Osteocyte (in vitro differentiated cells): ENCODE data around the gene CDKN2B-AS1. TPM values are rescaled to one million over a fixed set of nuclear protein-coding genes. Genes with fewer than 3 reads are reported as not detected.
"Not testable (repeated sequence)": the region's sequence is repeated elsewhere in the genome, so short reads cannot be mapped to it uniquely, and the experiment has no call there.

Experiments used
- DNase-seq: peaks from one replicate; pipeline ENCODE4 v3.0.0; 2021; ENCODE audit warnings: mixed read lengths; ENCODE audit not compliant: unreplicated experiment; ENCODE audit errors: extremely low spot score
- H3K27ac Mint-ChIP-seq: one replicate; pipeline ENCODE4 v1.8.0; 2021; ENCODE audit warnings: mild to moderate bottlenecking, mixed read lengths; ENCODE audit not compliant: unreplicated experiment
- H3K27me3 Mint-ChIP-seq: one replicate; pipeline ENCODE4 v1.8.0; 2021; ENCODE audit warnings: mixed read lengths; ENCODE audit not compliant: unreplicated experiment
- H3K36me3 Mint-ChIP-seq: one replicate; pipeline ENCODE4 v1.8.0; 2021; ENCODE audit warnings: mixed read lengths; ENCODE audit not compliant: unreplicated experiment
- H3K4me1 Mint-ChIP-seq: one replicate; pipeline ENCODE4 v1.8.0; 2021; ENCODE audit warnings: mixed read lengths; ENCODE audit not compliant: unreplicated experiment
- H3K4me3 Mint-ChIP-seq: one replicate; pipeline ENCODE4 v1.8.0; 2021; ENCODE audit warnings: mild to moderate bottlenecking, moderate library complexity, mixed read lengths; ENCODE audit not compliant: unreplicated experiment
- H3K9me3 Mint-ChIP-seq: one replicate; pipeline ENCODE4 v1.8.0; 2021; ENCODE audit warnings: mixed read lengths; ENCODE audit not compliant: unreplicated experiment
- CTCF ChIP-seq: fragments of 200-600 bp; sonication (generic); IDR thresholded peaks from 2 replicates; pipeline ENCODE4 v1.5.0; 2021; ENCODE audit warnings: antibody characterized with exemption, mild to moderate bottlenecking, moderate library complexity
- long read RNA-seq: library from polyadenylated mRNA; unstranded; transcript quantifications from one replicate; pipeline ENCODE4 v2.0.0, GENCODE V29; 2021
- total RNA-seq: library from RNA; stranded (reverse); gene quantifications from 2 replicates; pipeline ENCODE4 v1.2.1, GENCODE V29; 2021

CDKN2B-AS1 gene
- 4.0 and 5.2 TPM in 2 replicates for total RNA-seq
- long read RNA-seq, partial matches to known transcripts: 0 of 7 reads
- long read RNA-seq, other reads (novel, unspliced or antisense): 6 of 7 reads

GRCh38 chr9:21994556-21995005 is at the start of gene CDKN2B-AS1:
Gene CDKN2B-AS1, plus strand, starts transcription at chr9:21994791.
- peaks cover 5% of the 10 kb centered on the region for H3K36me3 Mint-ChIP-seq
- peak within 1 kb of the TSS; percentile 89 for H3K4me3 Mint-ChIP-seq
- peak; percentile 18 for TF ChIP-seq CTCF
- H3K27ac Mint-ChIP-seq: peak within 1 kb of the TSS; percentile 95
- no peaks in the 10 kb centered on the region for H3K9me3 Mint-ChIP-seq
- H3K27me3 Mint-ChIP-seq: peaks cover 12% of the 10 kb centered on the region
- peak; percentile 85 for DNase-seq
- H3K4me1 Mint-ChIP-seq: peaks cover 34% of the 10 kb centered on the region

DNA sequence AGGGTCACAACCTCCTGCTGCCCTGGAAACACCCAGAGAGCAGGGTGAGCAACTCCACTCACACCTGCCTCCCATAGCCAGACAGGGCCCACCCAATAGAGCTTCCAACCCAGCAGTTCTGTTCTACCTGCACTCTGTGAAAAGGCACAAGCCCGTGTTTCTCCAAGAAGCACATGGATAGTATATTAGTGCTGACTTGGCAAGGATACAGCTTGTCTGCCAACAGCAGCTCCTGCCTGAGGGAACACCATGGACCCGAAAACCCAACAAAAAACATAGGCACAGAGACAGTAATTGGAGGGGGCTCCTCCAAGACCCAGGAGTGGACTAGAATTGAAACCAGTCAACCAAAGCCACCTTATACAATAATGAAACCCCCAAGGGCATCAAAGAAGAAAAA is 49.0 kb upstream of the CDKN2B-AS1 start:
- Mint-ChIP-seq H3K36me3 (no peaks in the 10 kb centered on the region), H3K4me3 (no peak overlapping the region), H3K9me3 (peaks cover 4% of the 10 kb centered on the region), H3K4me1 (no peaks in the 10 kb centered on the region), H3K27ac (no peak overlapping the region), H3K27me3 (peaks cover 33% of the 10 kb centered on the region)
- DNase-seq: no peak
- TF ChIP-seq CTCF: no peak

DNA sequence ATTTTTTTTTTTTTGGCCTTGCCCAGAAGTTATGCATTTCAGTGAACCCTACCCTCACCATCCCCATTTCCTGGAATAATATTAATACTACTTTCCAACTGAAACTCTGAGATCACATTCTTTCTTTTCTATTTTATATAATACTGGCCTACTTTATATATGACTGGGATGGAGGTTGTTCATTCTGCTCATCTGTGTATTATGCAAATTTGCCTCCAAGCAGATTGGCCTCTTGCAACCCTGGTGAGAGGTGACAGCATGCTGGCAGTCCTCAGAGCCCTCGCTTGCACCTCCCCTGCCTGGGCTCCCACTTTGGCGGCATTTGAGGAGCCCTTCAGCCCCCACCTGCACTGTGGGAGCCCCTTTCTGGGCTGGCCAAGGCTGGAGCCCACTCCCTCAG is 35.8 kb upstream of the CDKN2B-AS1 start:
- Mint-ChIP-seq H3K4me1 (no peaks in the 10 kb centered on the region), H3K9me3 (peaks cover 9% of the 10 kb centered on the region), H3K27me3 (peaks cover 64% of the 10 kb centered on the region), H3K36me3 (peaks cover 5% of the 10 kb centered on the region), H3K4me3 (no peak overlapping the region), H3K27ac (no peak overlapping the region)
- TF ChIP-seq CTCF: no peak
- no peak for DNase-seq

GRCh38 chr9:21959268-21959667 is 35.3 kb upstream of the CDKN2B-AS1 start:
- not testable (repeated sequence) for H3K4me3 Mint-ChIP-seq

GRCh38 chr9:21961569-21961968 is 33.0 kb upstream of the CDKN2B-AS1 start:
- Mint-ChIP-seq H3K27me3 (peaks cover 70% of the 10 kb centered on the region), H3K27ac (no peak overlapping the region), H3K4me1 (peaks cover 11% of the 10 kb centered on the region)

More at GRCh38 chr9:21959268-21959667, 35.3 kb upstream of the CDKN2B-AS1 start:
- H3K27ac Mint-ChIP-seq, DNase-seq, H3K4me1 Mint-ChIP-seq, H3K36me3 Mint-ChIP-seq, H3K9me3 Mint-ChIP-seq: not testable (repeated sequence)
- H3K27me3 Mint-ChIP-seq: peaks cover 65% of the 10 kb centered on the region

More at GRCh38 chr9:21961569-21961968, 33.0 kb upstream of the CDKN2B-AS1 start:
- no peak for TF ChIP-seq CTCF
- H3K4me3 Mint-ChIP-seq: no peak overlapping the region
- peaks cover 5% of the 10 kb centered on the region for H3K36me3 Mint-ChIP-seq
- peaks cover 10% of the 10 kb centered on the region for H3K9me3 Mint-ChIP-seq
- no peak for DNase-seq
